Left lobe of liver (tissue), 2 donors: ENCODE data around the gene TPTE. TPM values are rescaled to one million over a fixed set of nuclear protein-coding genes. Genes with fewer than 3 reads are reported as not detected.
A peak's percentile ranks its signal among the peaks of the same experiment; 100 is the strongest.
"Not testable (repeated sequence)": the region's sequence is repeated elsewhere in the genome, so short reads cannot be mapped to it uniquely, and the experiment has no call there.

Experiments used
- ATAC-seq: fragments of 200-7000 bp; cut with Tn5 transposase; one replicate; pipeline ENCODE4 v1.9.1; 2020; ENCODE audit warnings: mild to moderate bottlenecking, moderate library complexity
- DNase-seq: peaks from one replicate; pipeline ENCODE4 v3.0.0-alpha.2; 2020; ENCODE audit warnings: low spot score
- total RNA-seq: library from RNA; stranded (reverse); gene quantifications from one replicate; pipeline ENCODE4 v1.2.1, GENCODE V29; 2021
- donor health status: DM: no; HTN: no; CAD: no; lungs with moderate emphysema.
- donor health status: DM: no; HTN: yes; CAD: no.

Gene TPTE
- total RNA-seq: not detected

DNA sequence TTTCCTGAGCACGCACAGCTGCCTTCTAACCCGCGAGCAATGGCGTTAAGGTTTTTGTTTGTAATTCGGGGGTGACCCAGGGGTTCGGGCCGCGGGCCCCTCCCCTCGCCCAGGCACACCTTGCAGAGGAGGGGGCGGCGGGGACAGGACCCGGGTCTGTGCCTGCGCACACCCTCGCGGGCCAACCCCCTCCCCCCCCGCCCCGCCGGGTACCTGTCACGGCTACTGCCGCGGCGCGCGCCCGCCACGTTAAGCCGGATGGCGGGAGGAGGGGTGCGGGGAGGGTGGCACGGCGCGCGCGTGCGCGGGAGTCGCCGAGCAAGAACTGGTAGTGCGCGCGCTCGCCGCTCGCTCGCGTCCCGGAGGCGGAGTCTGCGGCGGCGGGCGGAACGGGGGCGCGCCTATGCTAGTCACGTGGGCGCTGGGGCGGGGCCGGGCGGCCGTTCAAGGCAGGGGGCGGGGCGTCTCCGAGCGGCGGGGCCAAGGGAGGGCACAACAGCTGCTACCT is at the start of gene TPTE:
TPTE (plus strand) TSS at position 493 of the 508 bp plus-strand sequence. CDS start 17,141 bp downstream, outside the sequence.
- ATAC-seq: peak; percentile 43
- no peak for DNase-seq

DNA sequence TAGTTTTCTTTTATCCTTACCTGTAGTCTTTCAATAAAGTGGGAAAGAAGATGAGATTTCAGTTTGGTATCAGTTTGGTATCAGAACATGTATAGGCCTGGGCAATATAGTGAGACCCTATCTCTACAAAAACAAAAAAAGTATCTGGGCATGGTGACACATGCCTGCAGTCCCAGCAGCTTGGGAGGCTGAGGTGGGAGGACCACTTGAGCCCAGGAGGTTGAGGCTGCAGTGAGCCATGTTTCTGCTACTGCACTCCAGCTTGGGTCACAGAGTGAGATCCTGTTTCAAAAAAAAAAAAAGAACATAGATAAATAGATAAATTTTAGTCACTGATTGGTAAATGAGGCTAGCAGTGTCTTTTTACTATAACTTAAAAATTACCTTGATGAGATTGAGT is 49.4 kb upstream of the TPTE start:
- not testable (repeated sequence) for DNase-seq, ATAC-seq

- ATAC-seq, DNase-seq: not testable (repeated sequence)
Observed at GRCh38 chr21:10477794-10478193, 43.6 kb upstream of the TPTE start.

GRCh38 chr21:10479875-10480274 is 41.5 kb upstream of the TPTE start:
- DNase-seq: not testable (repeated sequence)
- peak; percentile 34 for ATAC-seq

DNA sequence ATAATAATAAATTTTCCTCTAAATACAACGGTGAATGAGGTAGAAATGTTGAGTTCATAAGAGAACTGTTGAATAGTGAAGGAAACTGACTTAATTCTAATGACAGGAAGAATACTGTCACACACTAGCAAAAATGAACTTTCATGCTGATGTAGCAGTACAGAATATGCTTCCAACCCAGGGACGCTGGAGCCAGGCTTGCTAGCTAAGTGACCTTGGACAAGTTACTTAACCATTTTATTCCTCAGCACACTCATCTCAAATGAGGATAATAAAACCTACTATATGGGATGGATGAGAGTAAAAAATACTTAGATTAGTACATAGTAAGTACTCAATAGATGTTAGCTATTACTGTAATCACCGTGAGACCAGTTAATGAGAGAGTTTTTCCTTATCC is 36.5 kb upstream of the TPTE start:
- ATAC-seq, DNase-seq: not testable (repeated sequence)

DNA sequence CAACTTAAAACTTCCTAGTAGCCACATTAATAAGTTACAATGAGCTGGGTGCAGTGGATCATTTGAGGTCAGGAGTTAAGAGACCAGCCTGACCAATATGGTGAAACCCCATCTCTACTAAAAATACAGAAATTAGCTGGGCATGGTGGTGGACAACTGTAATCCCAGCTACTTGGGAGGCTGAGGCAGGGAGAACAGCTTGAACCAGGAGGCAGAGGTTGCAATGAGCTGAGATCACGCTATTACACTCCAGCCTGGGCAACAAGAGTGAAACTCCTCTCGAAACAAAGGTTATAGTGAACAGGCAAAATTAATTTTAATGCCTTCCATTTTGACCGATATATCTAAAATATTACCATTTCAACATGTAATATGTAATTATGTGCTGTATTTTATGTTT is 30.9 kb upstream of the TPTE start:
- DNase-seq, ATAC-seq: not testable (repeated sequence)

- ATAC-seq (no peak), DNase-seq (no peak)
Observed at GRCh38 chr21:10511116-10511515, 10.3 kb upstream of the TPTE start.

DNA sequence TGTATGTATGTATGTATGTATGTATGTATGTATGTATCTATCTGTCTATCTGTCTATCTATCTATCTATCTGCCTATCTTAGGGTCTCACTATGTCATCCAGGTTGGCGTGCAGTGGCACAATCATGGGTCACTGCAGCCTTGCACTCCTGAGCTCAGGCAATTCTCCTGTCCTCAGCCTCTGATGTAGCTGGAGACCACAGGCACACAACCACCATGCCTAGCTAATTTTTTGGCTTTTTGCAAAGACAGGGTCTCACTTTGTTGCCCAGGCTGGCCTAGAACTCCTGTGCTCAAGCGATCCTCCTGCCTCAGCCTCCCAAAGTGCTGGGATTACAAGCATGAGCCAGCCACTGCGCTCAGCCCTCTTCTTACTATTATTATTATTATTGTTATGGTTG is 4.5 kb upstream of the TPTE start:
- not testable (repeated sequence) for DNase-seq, ATAC-seq

DNA sequence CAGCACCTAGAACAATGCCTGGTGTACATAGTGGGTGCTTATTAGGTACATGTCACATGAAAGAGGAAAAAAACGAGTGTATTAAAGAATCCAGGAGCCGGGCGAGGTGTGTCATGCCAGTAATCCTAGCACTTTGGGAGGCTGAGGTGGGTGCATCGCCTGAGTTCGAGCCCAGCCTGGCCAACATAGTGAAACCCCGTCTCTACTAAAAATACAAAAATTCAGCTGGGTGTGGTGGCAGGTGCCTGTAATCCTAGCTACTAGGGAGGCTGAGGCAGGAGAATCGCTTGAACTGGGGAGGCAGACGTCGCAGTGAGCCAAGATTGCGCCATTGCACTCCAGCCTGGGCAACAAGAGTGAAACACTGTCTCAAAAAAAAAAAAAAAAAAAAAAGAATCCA is 3.5 kb upstream of the TPTE start:
- ATAC-seq, DNase-seq: not testable (repeated sequence)

GRCh38 chr21:10521835-10522500 is 585 bp downstream of the TPTE start:
- peak; percentile 34 for ATAC-seq
- DNase-seq: not testable (repeated sequence)

DNA sequence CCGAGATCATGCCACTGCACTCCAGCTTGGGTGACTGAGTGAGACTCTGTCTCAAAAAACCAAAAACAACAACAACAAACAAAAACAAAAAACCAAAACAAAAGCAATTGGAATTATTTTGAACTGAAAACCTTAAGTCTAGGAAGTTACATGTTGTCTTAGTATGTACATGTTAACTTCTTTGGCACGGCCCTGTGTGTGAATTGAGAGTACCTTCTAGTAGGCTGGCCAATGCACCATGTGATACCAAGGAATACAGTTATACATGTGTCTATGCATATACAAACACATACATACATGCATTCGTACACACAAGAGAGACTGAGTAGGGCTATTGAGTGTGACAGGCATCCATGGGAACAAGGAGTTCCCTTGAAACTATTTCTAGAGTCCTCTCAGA is 18.6 kb downstream of the TPTE start:
- DNase-seq (no peak), ATAC-seq (no peak)

DNA sequence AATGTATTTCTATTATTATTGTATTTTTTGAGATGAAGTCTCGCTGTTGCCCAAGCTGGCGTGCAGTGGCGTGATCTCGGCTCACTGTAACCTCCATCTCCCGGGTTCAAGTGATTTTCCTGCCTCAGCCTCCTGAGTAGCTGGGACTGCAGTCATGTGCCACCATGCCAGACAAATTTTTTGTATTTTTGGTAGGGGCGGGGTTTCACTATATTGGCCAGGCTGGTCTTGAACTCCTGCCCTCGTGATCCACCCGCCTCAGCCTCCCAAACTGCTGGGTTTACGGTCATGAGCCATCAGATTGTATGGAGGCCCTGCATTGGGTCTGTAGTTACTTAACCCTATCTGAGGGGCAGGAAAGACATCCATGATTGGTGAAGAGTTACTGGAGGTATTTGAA is 23.0 kb downstream of the TPTE start:
- ATAC-seq: not testable (repeated sequence)

DNA sequence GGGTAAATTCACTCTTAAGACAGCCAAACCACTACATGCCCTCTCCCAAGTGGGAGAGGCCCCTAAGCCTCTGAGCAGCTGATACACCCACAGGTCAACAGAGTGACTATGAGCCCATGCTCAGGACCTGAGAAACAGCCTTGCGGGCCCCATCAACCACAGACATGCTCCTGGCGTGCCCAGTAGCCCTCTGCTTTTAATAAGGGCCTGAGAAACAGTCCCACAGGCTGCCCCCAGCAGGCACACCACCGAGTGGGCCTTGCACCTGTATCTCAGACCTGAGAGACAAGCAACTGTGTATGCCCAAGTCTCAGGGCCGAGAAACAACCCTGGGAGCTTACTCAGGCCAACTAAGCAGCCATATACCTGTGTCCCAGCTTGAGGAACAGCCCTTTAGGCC is 26.5 kb downstream of the TPTE start:
- not testable (repeated sequence) for DNase-seq, ATAC-seq

More for the DNA sequence above, 23.0 kb downstream of the TPTE start:
- DNase-seq: not testable (repeated sequence)

DNA sequence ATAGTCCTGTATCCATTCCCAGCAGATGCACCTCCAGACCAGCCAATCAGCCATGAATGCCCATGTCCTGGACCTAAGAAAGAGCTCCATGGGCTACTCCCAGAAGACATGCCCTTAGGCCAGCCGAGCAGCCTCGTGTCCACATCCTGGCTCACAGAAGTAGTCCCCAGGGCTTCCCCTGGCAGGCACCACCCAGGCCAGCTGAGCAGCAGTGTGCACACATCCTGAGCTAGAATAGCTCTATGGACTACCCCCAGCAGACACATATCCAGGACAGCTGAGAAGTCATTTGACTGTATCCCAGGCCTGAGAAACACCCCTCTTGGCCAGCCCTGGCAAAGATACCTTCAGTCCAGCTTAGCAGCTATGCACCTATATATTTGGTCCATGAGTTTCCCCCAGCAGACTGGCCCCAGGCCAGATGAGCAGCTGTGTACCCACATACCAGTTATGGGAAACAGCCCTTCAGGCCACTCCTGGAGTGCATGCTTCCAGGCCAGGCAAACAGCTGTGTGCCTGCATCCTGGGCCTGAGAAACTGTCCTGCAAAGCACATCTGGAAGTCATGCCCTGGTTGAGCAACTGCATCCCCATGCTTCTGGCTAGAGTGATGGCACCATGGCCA is 27.1 kb downstream of the TPTE start:
- ATAC-seq, DNase-seq: not testable (repeated sequence)

DNA sequence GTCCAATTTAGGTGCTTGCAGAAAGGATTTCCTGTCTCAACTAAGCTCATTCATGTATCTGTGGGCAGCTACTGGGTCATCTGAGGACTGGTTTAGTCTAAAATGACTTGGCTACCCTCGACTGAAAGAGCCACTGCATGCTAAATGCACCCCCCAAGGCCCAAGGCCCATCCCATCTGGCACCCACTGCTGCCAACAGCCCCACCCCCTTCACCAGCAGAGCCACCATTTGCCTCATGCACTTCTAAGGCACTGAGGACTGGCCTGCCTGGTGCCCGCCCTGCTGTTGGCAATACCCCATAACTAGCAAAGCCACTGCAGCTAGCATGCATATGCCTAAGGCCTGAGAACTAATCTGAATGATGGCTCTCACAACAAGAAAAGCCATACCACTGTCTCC is 49.4 kb downstream of the TPTE start:
- ATAC-seq, DNase-seq: not testable (repeated sequence)

GRCh38 chr21:10574531-10575310 is 53.3 kb downstream of the TPTE start:
- peak; percentile 11 for ATAC-seq
- DNase-seq: not testable (repeated sequence)

GRCh38 chr21:10575311-10575667 is 53.9 kb downstream of the TPTE start:
- peak; percentile 13 for ATAC-seq

GRCh38 chr21:10578910-10579309 is 57.5 kb downstream of the TPTE start:
- DNase-seq, ATAC-seq: not testable (repeated sequence)

More at GRCh38 chr21:10575311-10575667, 53.9 kb downstream of the TPTE start:
- no peak for DNase-seq

DNA sequence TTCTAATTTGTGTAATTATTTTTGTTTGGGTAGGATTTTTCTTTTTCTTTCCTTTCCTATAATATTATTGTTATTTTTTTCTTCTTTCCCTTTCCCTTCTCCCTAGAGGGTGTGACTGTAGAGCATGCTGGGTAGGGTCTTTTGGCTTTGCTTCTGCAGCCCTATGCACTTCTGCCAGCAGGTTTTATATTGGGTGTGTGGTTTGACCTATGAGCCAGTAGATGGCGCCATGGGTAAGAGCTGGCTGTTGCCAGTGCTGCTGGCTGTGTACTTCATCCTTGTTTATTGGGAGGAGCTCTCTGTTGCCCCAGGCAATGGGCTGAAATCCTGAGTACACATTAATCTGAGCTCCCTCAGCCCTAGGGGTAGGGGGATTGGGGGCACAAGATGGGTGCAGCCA is 67.7 kb downstream of the TPTE start:
- not testable (repeated sequence) for DNase-seq
- peak; percentile 29 for ATAC-seq

DNA sequence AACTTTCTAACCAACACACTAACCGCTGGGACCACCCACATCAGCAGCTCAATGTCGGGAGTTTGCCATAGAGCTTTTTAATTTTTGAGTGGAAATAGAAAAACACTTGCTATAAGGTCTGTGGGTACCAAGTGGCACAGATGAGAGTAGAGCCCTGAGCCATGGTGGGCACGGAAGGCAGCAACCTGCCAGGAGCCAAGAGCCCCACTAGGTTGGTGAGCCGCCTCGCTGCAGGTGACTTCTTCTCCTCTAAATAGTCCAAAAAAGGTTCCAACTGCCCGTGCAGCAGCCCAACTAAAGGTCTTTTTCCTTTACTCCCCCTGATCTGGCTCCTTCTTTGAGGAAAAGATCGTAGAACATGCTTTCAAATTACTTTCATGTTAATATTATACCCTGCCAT is 85.7 kb downstream of the TPTE start:
- not testable (repeated sequence) for ATAC-seq, DNase-seq

- DNase-seq, ATAC-seq: not testable (repeated sequence)
Observed at GRCh38 chr21:10614285-10614684, 92.9 kb downstream of the TPTE start.
